IMR-90 (cell line): ENCODE measurements around the gene RHCE. TPM values are rescaled to one million over a fixed set of nuclear protein-coding genes. Genes with fewer than 3 reads are reported as not detected.
"Not testable (repeated sequence)": the region's sequence is repeated elsewhere in the genome, so short reads cannot be mapped to it uniquely, and the experiment has no call there.

Experiments used
- ATAC-seq: fragments of 200-7000 bp; cut with Tn5 transposase; 2 replicates; pipeline ENCODE4 v1.9.1; 2020; ENCODE audit warnings: low read depth, mild to moderate bottlenecking, moderate library complexity
- BruUV-seq: library from RNA; stranded (reverse); fragments of 400-500 nt; replicated peaks from 2 replicates; lab custom pipeline; 2021; lab: Mats Ljungman, UMichigan
- CTCF ChIA-PET: fragments of 300-600 bp; formaldehyde crosslinking; extraction: SDS; loops from one replicate; lab custom pipeline; 2021; ENCODE audit warnings: antibody characterized with exemption; lab: Yijun Ruan, JAX
- POLR2A ChIA-PET: fragments of 300-600 bp; sonication (Branson Sonifier 250); formaldehyde crosslinking; loops from one replicate; lab custom pipeline; 2022; ENCODE audit warnings: antibody characterized with exemption; ENCODE audit not compliant: unreplicated experiment; lab: Charles Lee
- DNase-seq: peaks from one replicate; pipeline ENCODE4 v3.0.0; 2013
- H2AFZ ChIP-seq: replicated peaks from 2 replicates; pipeline ENCODE3; 2013; ENCODE audit warnings: low read length, mild to moderate bottlenecking; ENCODE audit not compliant: poor library complexity
- H2AK5ac ChIP-seq: 2 replicates; pipeline ENCODE4 v1.6.1; 2013; ENCODE audit warnings: low read depth, low read length, inconsistent platforms
- H2AK9ac ChIP-seq: replicated peaks from 2 replicates; pipeline ENCODE3; 2013; ENCODE audit warnings: mild to moderate bottlenecking, low read depth, low read length, moderate library complexity; ENCODE audit not compliant: poor library complexity
- H2BK120ac ChIP-seq: 2 replicates; pipeline ENCODE4 v1.6.1; 2013; ENCODE audit warnings: low read depth, low read length, inconsistent platforms
- H2BK15ac ChIP-seq: 3 replicates; pipeline ENCODE4 v1.6.1; 2013; ENCODE audit warnings: low read depth, low read length, inconsistent platforms
- H2BK20ac ChIP-seq: 2 replicates; pipeline ENCODE4 v1.6.1; 2013; ENCODE audit warnings: low read depth, mild to moderate bottlenecking, inconsistent platforms, low read length, moderate library complexity
- H2BK5ac ChIP-seq: 2 replicates; pipeline ENCODE4 v1.6.1; 2013; ENCODE audit warnings: mild to moderate bottlenecking, low read depth, low read length, inconsistent platforms; ENCODE audit not compliant: poor library complexity, severe bottlenecking
- H3K14ac ChIP-seq: replicated peaks from 2 replicates; pipeline ENCODE4 v1.6.1; 2013; ENCODE audit warnings: low read depth, low read length, inconsistent platforms
- H3K18ac ChIP-seq: 2 replicates; pipeline ENCODE4 v1.6.1; 2013; ENCODE audit warnings: low read depth, low read length, control low read depth
- H3K23ac ChIP-seq: 2 replicates; pipeline ENCODE4 v1.6.1; 2013; ENCODE audit warnings: low read depth, low read length, inconsistent platforms
- H3K27ac ChIP-seq: 2 replicates; pipeline ENCODE4 v1.5.1; 2013; ENCODE audit warnings: mild to moderate bottlenecking, control low read depth, low read length; ENCODE audit not compliant: insufficient read depth
- H3K27me3 ChIP-seq: 2 replicates; pipeline ENCODE4 v1.6.1; 2013; ENCODE audit warnings: low read length; ENCODE audit not compliant: control insufficient read depth, insufficient read depth
- H3K36me3 ChIP-seq: 2 replicates; pipeline ENCODE4 v1.6.1; 2013; ENCODE audit warnings: low read length, mixed read lengths; ENCODE audit not compliant: control insufficient read depth, insufficient read depth
- H3K4ac ChIP-seq: 2 replicates; pipeline ENCODE4 v1.6.1; 2013; ENCODE audit warnings: low read depth, low read length, inconsistent platforms
- H3K4me1 ChIP-seq: 2 replicates; pipeline ENCODE4 v1.6.1; 2013; ENCODE audit warnings: low read length, mixed read lengths; ENCODE audit not compliant: control insufficient read depth, insufficient read depth
- H3K4me2 ChIP-seq: 2 replicates; pipeline ENCODE4 v1.6.1; 2013; ENCODE audit warnings: low read depth, mild to moderate bottlenecking, control low read depth, low read length, moderate library complexity
- H3K4me3 ChIP-seq: 2 replicates; pipeline ENCODE4 v1.5.1; 2013; ENCODE audit warnings: low read depth, mild to moderate bottlenecking, control low read depth, low read length, moderate library complexity; ENCODE audit not compliant: insufficient read depth
- H3K56ac ChIP-seq: 2 replicates; pipeline ENCODE4 v1.6.1; 2013; ENCODE audit warnings: low read length, inconsistent platforms; ENCODE audit not compliant: insufficient read depth; ENCODE audit errors: extremely low read depth
- H3K79me1 ChIP-seq, 2 experiments: 2 replicates each; pipeline ENCODE4 v1.6.1; 2013; ENCODE audit warnings: low read length in 2 of 2, inconsistent platforms in 1 of 2, low read depth in 1 of 2
- H3K9ac ChIP-seq: 2 replicates; pipeline ENCODE4 v1.6.1; 2013; ENCODE audit warnings: low read depth, low read length, control low read depth
- H3K9me1 ChIP-seq: 2 replicates; pipeline ENCODE4 v1.6.1; 2013; ENCODE audit warnings: low read length, inconsistent platforms; ENCODE audit not compliant: insufficient read depth
- H3K9me3 ChIP-seq: 2 replicates; pipeline ENCODE4 v1.6.1; 2013; ENCODE audit warnings: low read length; ENCODE audit not compliant: control insufficient read depth, insufficient read depth
- H4K20me1 ChIP-seq: 2 replicates; pipeline ENCODE4 v1.6.1; 2013; ENCODE audit warnings: low read length, inconsistent platforms; ENCODE audit not compliant: insufficient read depth
- H4K5ac ChIP-seq: 2 replicates; pipeline ENCODE4 v1.6.1; 2013; ENCODE audit warnings: mild to moderate bottlenecking, low read depth, low read length, control low read depth
- H4K8ac ChIP-seq, 2 experiments: 2 replicates each; pipeline ENCODE4 v1.6.1; 2013; ENCODE audit warnings: low read depth in 2 of 2, low read length in 2 of 2, control low read depth in 1 of 2, inconsistent platforms in 1 of 2
- H4K91ac ChIP-seq: 2 replicates; pipeline ENCODE4 v1.6.1; 2013; ENCODE audit warnings: low read depth, low read length, inconsistent platforms; ENCODE audit not compliant: insufficient read depth
- MAFK ChIP-seq: IDR thresholded peaks from 2 replicates; pipeline ENCODE4 v1.6.1; 2012; ENCODE audit warnings: low read depth, low read length, improper control_type of control experiment
- RFX5 ChIP-seq: IDR thresholded peaks from 2 replicates; pipeline ENCODE4 v1.8.0; 2012; ENCODE audit warnings: low read depth, mild to moderate bottlenecking, low read length, moderate library complexity
- WGBS, 2 experiments: methylation state at CpG; one replicate each; pipeline versions ENCODE4 v1.1.5 to v1.1.7; 2013; ENCODE audit warnings: missing lambda C conversion rate in 2 of 2; ENCODE audit not compliant: insufficient read length in 1 of 2; ENCODE audit errors: extremely low coverage in 2 of 2; 5-methylcytosine and 5-hydroxymethylcytosine counted together
- dilution Hi-C: fragments of 300-500 bp; cut with HindIII; formaldehyde crosslinking; loops from one replicate; pipeline ENCODE4 v1.14.3; 2018; ENCODE audit warnings: low sequenced_read_pairs; ENCODE audit not compliant: unreplicated experiment
- in situ Hi-C: fragments of 300-500 bp; cut with MboI; formaldehyde crosslinking; loops from 3 replicates; pipeline ENCODE4 v1.14.3; 2019; ENCODE audit warnings: low sequenced_read_pairs, inconsistent platforms, mixed read lengths
- intact Hi-C: fragments of 100-400 bp; cut with micrococcal nuclease; formaldehyde crosslinking; loops from 2 replicates; pipeline ENCODE4 v1.10.0; 2022
- polyA plus RNA-seq, 3 experiments: library from polyadenylated mRNA; depleted of rRNA; stranded (reverse); fragments of >200 nt; gene quantifications; 2 replicates each; pipeline ENCODE4 v1.2.3, GENCODE V29; 2012; ENCODE audit warnings: low replicate concordance in 1 of 3
- total RNA-seq: library from RNA; depleted of rRNA; stranded (reverse); fragments of >200 nt; gene quantifications from 2 replicates; pipeline ENCODE4 v1.2.3, GENCODE V29; 2012

The RHCE gene
- total and polyA plus RNA-seq, 2 of the 4 experiments (the other 2 are of a cell fraction): 0.54 to 0.62 TPM

- TF ChIP-seq MAFK (no peak), RFX5 (no peak)
Observed at GRCh38 chr1:25425098-25426085, 4.8 kb upstream of the RHCE start (continued).

- not testable (repeated sequence) for H3K4me2 ChIP-seq
Observed at GRCh38 chr1:25423206-25423605, 2.6 kb upstream of the RHCE start.

GRCh38 chr1:25419339-25419738 is 1.3 kb downstream of the RHCE start:
- not testable (repeated sequence) for DNase-seq

More at GRCh38 chr1:25423206-25423605, 2.6 kb upstream of the RHCE start:
- 50% methylated on average over 1 of the region's 6 CpGs; no CpG with 5 or more reads in 1 of the 2 experiments for WGBS, 2 experiments
- H3K23ac ChIP-seq, H3K9ac ChIP-seq, H3K4me3 ChIP-seq, H2BK15ac ChIP-seq, H2BK120ac ChIP-seq, H2BK20ac ChIP-seq, H2BK5ac ChIP-seq, dilution Hi-C loops, H3K18ac ChIP-seq, H3K56ac ChIP-seq, H3K14ac ChIP-seq, H3K36me3 ChIP-seq, H4K5ac ChIP-seq, H4K8ac ChIP-seq, H4K91ac ChIP-seq, H2AK5ac ChIP-seq, H3K27ac ChIP-seq, DNase-seq, H4K20me1 ChIP-seq, H3K9me3 ChIP-seq, H3K27me3 ChIP-seq, H3K9me1 ChIP-seq, CTCF ChIA-PET, POLR2A ChIA-PET, H2AFZ ChIP-seq, H3K79me1 ChIP-seq, ATAC-seq, H3K4me1 ChIP-seq, H2AK9ac ChIP-seq, H3K4ac ChIP-seq, intact Hi-C loops, BruUV-seq: not testable (repeated sequence)
- in situ Hi-C loops: loop anchor here (25.0 kb wide), 2 partner anchors 89 to 389 kb away; partner anchors contain the start of genes MTFR1L and SELENON

More at GRCh38 chr1:25419339-25419738, 1.3 kb downstream of the RHCE start:
- H3K14ac ChIP-seq, POLR2A ChIA-PET, H3K36me3 ChIP-seq, H3K4me2 ChIP-seq, H3K9me1 ChIP-seq, CTCF ChIA-PET, BruUV-seq, H4K5ac ChIP-seq, dilution Hi-C loops, H3K4me3 ChIP-seq, H3K18ac ChIP-seq, H2BK5ac ChIP-seq, H3K9ac ChIP-seq, H3K4ac ChIP-seq, H3K27me3 ChIP-seq, H3K9me3 ChIP-seq, H2BK15ac ChIP-seq, H4K91ac ChIP-seq, H2AK5ac ChIP-seq, H2BK20ac ChIP-seq, H3K23ac ChIP-seq, H2AFZ ChIP-seq, intact Hi-C loops, H3K4me1 ChIP-seq, H2BK120ac ChIP-seq, ATAC-seq, H3K56ac ChIP-seq, H4K20me1 ChIP-seq, H2AK9ac ChIP-seq, H3K79me1 ChIP-seq, H4K8ac ChIP-seq, H3K27ac ChIP-seq: not testable (repeated sequence)
- in situ Hi-C loops: loop anchor here (25.0 kb wide), 2 partner anchors 93 to 393 kb away; partner anchors contain the start of genes MTFR1L and SELENON
- no CpG with 5 or more reads among the region's 1 CpG for WGBS, 2 experiments
